ENCODE results near the gene ZNF783.

DNA sequence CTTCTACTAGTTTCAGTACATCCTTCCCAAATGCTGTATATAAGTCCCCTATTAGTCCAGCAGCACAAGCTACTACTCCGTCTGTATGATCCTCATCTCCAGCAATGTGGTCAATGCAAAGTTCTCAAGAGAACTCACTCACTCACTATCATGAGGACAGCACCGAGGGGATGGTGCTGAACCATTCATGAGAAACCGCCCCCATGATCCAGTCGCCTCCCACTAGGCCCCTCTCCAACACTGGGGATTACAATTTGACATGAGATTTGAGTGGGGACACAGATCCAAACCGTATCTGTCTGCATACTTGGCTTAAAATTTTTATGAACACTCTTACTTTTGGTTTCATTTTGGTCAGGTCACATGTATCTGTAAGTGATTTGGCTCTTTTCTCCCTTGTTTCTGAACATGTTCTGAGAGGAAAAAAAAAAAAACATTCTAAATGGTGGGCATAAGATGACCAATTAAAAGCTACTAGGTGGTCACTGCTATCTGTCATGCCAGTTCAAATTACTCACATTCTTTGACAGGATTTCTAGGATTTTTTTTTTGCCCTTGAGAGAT lies 60.1 kb downstream of the ZNF783 start:
- TF ChIP-seq, protein P1, sequence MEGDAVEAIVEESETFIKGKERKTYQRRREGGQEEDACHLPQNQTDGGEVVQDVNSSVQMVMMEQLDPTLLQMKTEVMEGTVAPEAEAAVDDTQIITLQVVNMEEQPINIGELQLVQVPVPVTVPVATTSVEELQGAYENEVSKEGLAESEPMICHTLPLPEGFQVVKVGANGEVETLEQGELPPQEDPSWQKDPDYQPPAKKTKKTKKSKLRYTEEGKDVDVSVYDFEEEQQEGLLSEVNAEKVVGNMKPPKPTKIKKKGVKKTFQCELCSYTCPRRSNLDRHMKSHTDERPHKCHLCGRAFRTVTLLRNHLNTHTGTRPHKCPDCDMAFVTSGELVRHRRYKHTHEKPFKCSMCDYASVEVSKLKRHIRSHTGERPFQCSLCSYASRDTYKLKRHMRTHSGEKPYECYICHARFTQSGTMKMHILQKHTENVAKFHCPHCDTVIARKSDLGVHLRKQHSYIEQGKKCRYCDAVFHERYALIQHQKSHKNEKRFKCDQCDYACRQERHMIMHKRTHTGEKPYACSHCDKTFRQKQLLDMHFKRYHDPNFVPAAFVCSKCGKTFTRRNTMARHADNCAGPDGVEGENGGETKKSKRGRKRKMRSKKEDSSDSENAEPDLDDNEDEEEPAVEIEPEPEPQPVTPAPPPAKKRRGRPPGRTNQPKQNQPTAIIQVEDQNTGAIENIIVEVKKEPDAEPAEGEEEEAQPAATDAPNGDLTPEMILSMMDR (conservative IDR thresholded peaks at IDR 0.05; ENCODE audit: low read depth, low read length): no peak
- TF ChIP-seq EZH2 (IDR thresholded peaks at IDR 0.05; ENCODE audit: borderline replicate concordance, low read depth, low read length, poor library complexity, severe bottlenecking): no peak
